ENCODE measurements around the gene PARL.

Gene PARL

GRCh38 chr3:183817639-183818038 is 67.0 kb downstream of the PARL start:
- no peak for DNase-seq (ENCODE audit: low read depth in 3 of 3)

GRCh38 chr3:183816681-183817510 is 67.8 kb downstream of the PARL start:
- DNase-seq (ENCODE audit: low read depth in 3 of 3) = no peak

GRCh38 chr3:183815951-183816475 is 68.7 kb downstream of the PARL start:
- no peak for DNase-seq (ENCODE audit: low read depth in 3 of 3)

GRCh38 chr3:183815563-183815940 is 69.1 kb downstream of the PARL start:
- no peak for DNase-seq (ENCODE audit: low read depth in 3 of 3)

- no peak for DNase-seq (ENCODE audit: low read depth in 3 of 3)
Observed at GRCh38 chr3:183814240-183814639, 70.4 kb downstream of the PARL start.

GRCh38 chr3:183812761-183813445 is 71.8 kb downstream of the PARL start:
- DNase-seq (ENCODE audit: low read depth in 3 of 3) = no peak

GRCh38 chr3:183811638-183812037 is 73.0 kb downstream of the PARL start:
- DNase-seq (ENCODE audit: low read depth in 3 of 3) = no peak

- no peak for DNase-seq (ENCODE audit: low read depth in 3 of 3)
Observed at GRCh38 chr3:183810643-183811594, 73.8 kb downstream of the PARL start.

- no peak for DNase-seq (ENCODE audit: low read depth in 3 of 3)
Observed at GRCh38 chr3:183809270-183809669, 75.4 kb downstream of the PARL start.

GRCh38 chr3:183808355-183808754 is 76.3 kb downstream of the PARL start:
- no peak for DNase-seq (ENCODE audit: low read depth in 3 of 3)

GRCh38 chr3:183807881-183808280 is 76.8 kb downstream of the PARL start:
- no peak for DNase-seq (ENCODE audit: low read depth in 3 of 3)

- DNase-seq (ENCODE audit: low read depth in 3 of 3) = no peak
Observed at GRCh38 chr3:183807209-183807728, 77.4 kb downstream of the PARL start.

GRCh38 chr3:183802989-183803388 is 81.7 kb downstream of the PARL start:
- DNase-seq (ENCODE audit: low read depth in 3 of 3) = no peak

GRCh38 chr3:183801601-183802000 is 83.1 kb downstream of the PARL start:
- no peak for DNase-seq (ENCODE audit: low read depth in 3 of 3)

- no peak for DNase-seq (ENCODE audit: low read depth in 3 of 3)
Observed at GRCh38 chr3:183800243-183800863, 84.3 kb downstream of the PARL start.

GRCh38 chr3:183799461-183799860 is 85.2 kb downstream of the PARL start:
- DNase-seq (ENCODE audit: low read depth in 3 of 3) = no peak

GRCh38 chr3:183797996-183798395 is 86.7 kb downstream of the PARL start:
- DNase-seq (ENCODE audit: low read depth in 3 of 3) = no peak

GRCh38 chr3:183796372-183796771 is 88.3 kb downstream of the PARL start:
- DNase-seq (ENCODE audit: low read depth in 3 of 3) = no peak

- no peak for DNase-seq (ENCODE audit: low read depth in 3 of 3)
Observed at GRCh38 chr3:183794452-183794851, 90.2 kb downstream of the PARL start.

GRCh38 chr3:183792976-183793375 is 91.7 kb downstream of the PARL start:
- no peak for DNase-seq (ENCODE audit: low read depth in 3 of 3)

GRCh38 chr3:183790700-183791099 is 94.0 kb downstream of the PARL start:
- no peak for DNase-seq (ENCODE audit: low read depth in 3 of 3)

Data from stimulated activated CD4-positive, alpha-beta T cell treated with anti-CD3 and anti-CD28 coated beads, TNF-alpha, amount 100 ng/mL, for 48 hours (primary cell).